IMR-90 (cell line): ENCODE data around the gene ACOXL. TPM values are rescaled to one million over a fixed set of nuclear protein-coding genes. Genes with fewer than 3 reads are reported as not detected.

Experiments
- ATAC-seq: fragments of 200-7000 bp; cut with Tn5 transposase; 2 replicates; pipeline ENCODE4 v1.9.1; 2020; ENCODE audit warnings: low read depth, mild to moderate bottlenecking, moderate library complexity
- BruUV-seq: library from RNA; stranded (reverse); fragments of 400-500 nt; replicated peaks from 2 replicates; lab custom pipeline; 2021; lab: Mats Ljungman, UMichigan
- CTCF ChIA-PET: fragments of 300-600 bp; formaldehyde crosslinking; extraction: SDS; loops from one replicate; lab custom pipeline; 2021; ENCODE audit warnings: antibody characterized with exemption; lab: Yijun Ruan, JAX
- POLR2A ChIA-PET: fragments of 300-600 bp; sonication (Branson Sonifier 250); formaldehyde crosslinking; loops from one replicate; lab custom pipeline; 2022; ENCODE audit warnings: antibody characterized with exemption; ENCODE audit not compliant: unreplicated experiment; lab: Charles Lee
- DNase-seq: peaks from one replicate; pipeline ENCODE4 v3.0.0; 2013
- H2AFZ ChIP-seq: replicated peaks from 2 replicates; pipeline ENCODE3; 2013; ENCODE audit warnings: low read length, mild to moderate bottlenecking; ENCODE audit not compliant: poor library complexity
- H2AK5ac ChIP-seq: 2 replicates; pipeline ENCODE4 v1.6.1; 2013; ENCODE audit warnings: low read depth, low read length, inconsistent platforms
- H2AK9ac ChIP-seq: replicated peaks from 2 replicates; pipeline ENCODE3; 2013; ENCODE audit warnings: mild to moderate bottlenecking, low read depth, low read length, moderate library complexity; ENCODE audit not compliant: poor library complexity
- H2BK120ac ChIP-seq: 2 replicates; pipeline ENCODE4 v1.6.1; 2013; ENCODE audit warnings: low read depth, low read length, inconsistent platforms
- H2BK15ac ChIP-seq: 3 replicates; pipeline ENCODE4 v1.6.1; 2013; ENCODE audit warnings: low read depth, low read length, inconsistent platforms
- H2BK20ac ChIP-seq: 2 replicates; pipeline ENCODE4 v1.6.1; 2013; ENCODE audit warnings: low read depth, mild to moderate bottlenecking, inconsistent platforms, low read length, moderate library complexity
- H2BK5ac ChIP-seq: 2 replicates; pipeline ENCODE4 v1.6.1; 2013; ENCODE audit warnings: mild to moderate bottlenecking, low read depth, low read length, inconsistent platforms; ENCODE audit not compliant: poor library complexity, severe bottlenecking
- H3K14ac ChIP-seq: replicated peaks from 2 replicates; pipeline ENCODE4 v1.6.1; 2013; ENCODE audit warnings: low read depth, low read length, inconsistent platforms
- H3K18ac ChIP-seq: 2 replicates; pipeline ENCODE4 v1.6.1; 2013; ENCODE audit warnings: low read depth, low read length, control low read depth
- H3K23ac ChIP-seq: 2 replicates; pipeline ENCODE4 v1.6.1; 2013; ENCODE audit warnings: low read depth, low read length, inconsistent platforms
- H3K27ac ChIP-seq: 2 replicates; pipeline ENCODE4 v1.5.1; 2013; ENCODE audit warnings: mild to moderate bottlenecking, control low read depth, low read length; ENCODE audit not compliant: insufficient read depth
- H3K27me3 ChIP-seq: 2 replicates; pipeline ENCODE4 v1.6.1; 2013; ENCODE audit warnings: low read length; ENCODE audit not compliant: control insufficient read depth, insufficient read depth
- H3K36me3 ChIP-seq: 2 replicates; pipeline ENCODE4 v1.6.1; 2013; ENCODE audit warnings: low read length, mixed read lengths; ENCODE audit not compliant: control insufficient read depth, insufficient read depth
- H3K4ac ChIP-seq: 2 replicates; pipeline ENCODE4 v1.6.1; 2013; ENCODE audit warnings: low read depth, low read length, inconsistent platforms
- H3K4me1 ChIP-seq: 2 replicates; pipeline ENCODE4 v1.6.1; 2013; ENCODE audit warnings: low read length, mixed read lengths; ENCODE audit not compliant: control insufficient read depth, insufficient read depth
- H3K4me2 ChIP-seq: 2 replicates; pipeline ENCODE4 v1.6.1; 2013; ENCODE audit warnings: low read depth, mild to moderate bottlenecking, control low read depth, low read length, moderate library complexity
- H3K4me3 ChIP-seq: 2 replicates; pipeline ENCODE4 v1.5.1; 2013; ENCODE audit warnings: low read depth, mild to moderate bottlenecking, control low read depth, low read length, moderate library complexity; ENCODE audit not compliant: insufficient read depth
- H3K56ac ChIP-seq: 2 replicates; pipeline ENCODE4 v1.6.1; 2013; ENCODE audit warnings: low read length, inconsistent platforms; ENCODE audit not compliant: insufficient read depth; ENCODE audit errors: extremely low read depth
- H3K79me1 ChIP-seq, 2 experiments: 2 replicates each; pipeline ENCODE4 v1.6.1; 2013; ENCODE audit warnings: low read length in 2 of 2, inconsistent platforms in 1 of 2, low read depth in 1 of 2
- H3K9ac ChIP-seq: 2 replicates; pipeline ENCODE4 v1.6.1; 2013; ENCODE audit warnings: low read depth, low read length, control low read depth
- H3K9me1 ChIP-seq: 2 replicates; pipeline ENCODE4 v1.6.1; 2013; ENCODE audit warnings: low read length, inconsistent platforms; ENCODE audit not compliant: insufficient read depth
- H3K9me3 ChIP-seq: 2 replicates; pipeline ENCODE4 v1.6.1; 2013; ENCODE audit warnings: low read length; ENCODE audit not compliant: control insufficient read depth, insufficient read depth
- H4K20me1 ChIP-seq: 2 replicates; pipeline ENCODE4 v1.6.1; 2013; ENCODE audit warnings: low read length, inconsistent platforms; ENCODE audit not compliant: insufficient read depth
- H4K5ac ChIP-seq: 2 replicates; pipeline ENCODE4 v1.6.1; 2013; ENCODE audit warnings: mild to moderate bottlenecking, low read depth, low read length, control low read depth
- H4K8ac ChIP-seq, 2 experiments: 2 replicates each; pipeline ENCODE4 v1.6.1; 2013; ENCODE audit warnings: low read depth in 2 of 2, low read length in 2 of 2, control low read depth in 1 of 2, inconsistent platforms in 1 of 2
- H4K91ac ChIP-seq: 2 replicates; pipeline ENCODE4 v1.6.1; 2013; ENCODE audit warnings: low read depth, low read length, inconsistent platforms; ENCODE audit not compliant: insufficient read depth
- CHD1 ChIP-seq: IDR thresholded peaks from 2 replicates; pipeline ENCODE4 v1.6.1; 2012; ENCODE audit warnings: low read depth, low read length, improper control_type of control experiment
- WGBS, 2 experiments: methylation state at CpG; one replicate each; pipeline versions ENCODE4 v1.1.5 to v1.1.7; 2013; ENCODE audit warnings: missing lambda C conversion rate in 2 of 2; ENCODE audit not compliant: insufficient read length in 1 of 2; ENCODE audit errors: extremely low coverage in 2 of 2; 5-methylcytosine and 5-hydroxymethylcytosine counted together
- dilution Hi-C: fragments of 300-500 bp; cut with HindIII; formaldehyde crosslinking; loops from one replicate; pipeline ENCODE4 v1.14.3; 2018; ENCODE audit warnings: low sequenced_read_pairs; ENCODE audit not compliant: unreplicated experiment
- in situ Hi-C: fragments of 300-500 bp; cut with MboI; formaldehyde crosslinking; loops from 3 replicates; pipeline ENCODE4 v1.14.3; 2019; ENCODE audit warnings: low sequenced_read_pairs, inconsistent platforms, mixed read lengths
- intact Hi-C: fragments of 100-400 bp; cut with micrococcal nuclease; formaldehyde crosslinking; loops from 2 replicates; pipeline ENCODE4 v1.10.0; 2022
- polyA plus RNA-seq, 3 experiments: library from polyadenylated mRNA; depleted of rRNA; stranded (reverse); fragments of >200 nt; gene quantifications; 2 replicates each; pipeline ENCODE4 v1.2.3, GENCODE V29; 2012; ENCODE audit warnings: low replicate concordance in 1 of 3
- total RNA-seq: library from RNA; depleted of rRNA; stranded (reverse); fragments of >200 nt; gene quantifications from 2 replicates; pipeline ENCODE4 v1.2.3, GENCODE V29; 2012

ACOXL gene
- total and polyA plus RNA-seq, 2 of the 4 experiments (the other 2 are of a cell fraction), result not detected

GRCh38 chr2:110888411-110888810 lies 156.0 kb downstream of the ACOXL start:
- Histone ChIP-seq H3K18ac (no peak overlapping the region), H2BK20ac (no peak overlapping the region), H2BK120ac (no peak overlapping the region), H3K4me1 (no peaks in the 10 kb centered on the region), H3K79me1 (no peaks in the 10 kb centered on the region), H3K9ac (no peak overlapping the region), H2BK15ac (no peak overlapping the region), H4K91ac (no peak overlapping the region), H4K20me1 (no peaks in the 10 kb centered on the region), H3K27me3 (peaks cover 2% of the 10 kb centered on the region), H3K4ac (no peak overlapping the region), H3K9me1 (no peaks in the 10 kb centered on the region), H3K14ac (no peak overlapping the region), H3K4me3 (no peak overlapping the region), H2AFZ (no peak overlapping the region), H3K36me3 (no peaks in the 10 kb centered on the region), H2AK9ac (no peak overlapping the region), H4K5ac (no peak overlapping the region), H3K4me2 (no peak overlapping the region), H2AK5ac (no peak overlapping the region), H2BK5ac (no peak overlapping the region), H3K9me3 (no peaks in the 10 kb centered on the region), H3K27ac (no peak overlapping the region), H3K23ac (no peak overlapping the region), H4K8ac (no peak overlapping the region), H3K56ac (no peak overlapping the region)
- DNase-seq (no peak), ATAC-seq (no peak)
- intact Hi-C loops (no loop called here), dilution Hi-C loops (no loop called here), in situ Hi-C loops (no loop called here)
- CTCF ChIA-PET, result no interaction called here
- POLR2A ChIA-PET, result no interaction called here
- WGBS, 2 experiments, result no CpG with 5 or more reads among the region's 2 CpGs
- no peak for TF ChIP-seq CHD1
- BruUV-seq, result no TSS peak
